OCI-LY1 (cell line): Measurements from ENCODE around the gene BAG3.

ENCODE experiments used
- CTCF ChIP-seq: fragments of 200-600 bp; sonication (generic), shearing (Covaris generic); IDR thresholded peaks from 2 replicates; pipeline ENCODE4 v1.5.1; 2017; ENCODE audit warnings: mild to moderate bottlenecking, antibody characterized with exemption, low read length, moderate library complexity, mixed read lengths
- EZH2 ChIP-seq: fragments of 200-600 bp; sonication (generic), shearing (Covaris generic); IDR thresholded peaks from 2 replicates; pipeline ENCODE4 v1.8.0; 2017; ENCODE audit warnings: borderline replicate concordance, mixed run types, mild to moderate bottlenecking, antibody characterized with exemption, low read length, moderate library complexity, mixed read lengths

GRCh38 chr10:119611433-119611832, 39.7 kb upstream of the BAG3 start:
- TF ChIP-seq CTCF = no peak
- TF ChIP-seq EZH2 = no peak
